Measurements from ENCODE around the gene CDK14. TPM values are rescaled to one million over a fixed set of nuclear protein-coding genes. Genes with fewer than 3 reads are reported as not detected.

The CDK14 gene
- total RNA-seq, 2 experiments from 2014 or later: 0.05 to 0.27 TPM

DNA sequence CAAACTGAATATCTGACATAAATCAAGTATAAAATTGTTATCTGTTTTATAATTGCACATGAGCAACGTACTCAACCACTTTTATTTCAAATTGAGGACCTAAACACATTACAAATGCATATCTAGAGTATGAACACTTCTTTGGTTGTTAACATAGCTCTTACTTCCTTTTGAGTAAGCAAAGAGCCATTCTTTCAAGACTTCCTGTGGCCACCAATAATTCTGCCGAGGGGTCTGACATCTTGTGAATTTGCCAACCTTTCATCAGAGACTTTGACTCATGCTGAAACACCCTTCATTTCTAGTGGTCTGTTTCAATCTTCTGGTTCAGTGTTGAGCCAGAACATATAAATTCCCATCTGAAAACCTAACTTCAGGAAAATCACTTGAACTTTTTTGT, 59.4 kb downstream of the CDK14 start:
- no peak for ATAC-seq
- no peaks in the 10 kb centered on the region for H3K9me3 Mint-ChIP-seq
- H3K4me3 Mint-ChIP-seq: no peak overlapping the region
- ChIA-PET CTCF (no interaction called here), POLR2A (no interaction called here)
- intact Hi-C loops (cut with micrococcal nuclease): no loop called here
- no peak for DNase-seq
- TF ChIP-seq, protein P1, sequence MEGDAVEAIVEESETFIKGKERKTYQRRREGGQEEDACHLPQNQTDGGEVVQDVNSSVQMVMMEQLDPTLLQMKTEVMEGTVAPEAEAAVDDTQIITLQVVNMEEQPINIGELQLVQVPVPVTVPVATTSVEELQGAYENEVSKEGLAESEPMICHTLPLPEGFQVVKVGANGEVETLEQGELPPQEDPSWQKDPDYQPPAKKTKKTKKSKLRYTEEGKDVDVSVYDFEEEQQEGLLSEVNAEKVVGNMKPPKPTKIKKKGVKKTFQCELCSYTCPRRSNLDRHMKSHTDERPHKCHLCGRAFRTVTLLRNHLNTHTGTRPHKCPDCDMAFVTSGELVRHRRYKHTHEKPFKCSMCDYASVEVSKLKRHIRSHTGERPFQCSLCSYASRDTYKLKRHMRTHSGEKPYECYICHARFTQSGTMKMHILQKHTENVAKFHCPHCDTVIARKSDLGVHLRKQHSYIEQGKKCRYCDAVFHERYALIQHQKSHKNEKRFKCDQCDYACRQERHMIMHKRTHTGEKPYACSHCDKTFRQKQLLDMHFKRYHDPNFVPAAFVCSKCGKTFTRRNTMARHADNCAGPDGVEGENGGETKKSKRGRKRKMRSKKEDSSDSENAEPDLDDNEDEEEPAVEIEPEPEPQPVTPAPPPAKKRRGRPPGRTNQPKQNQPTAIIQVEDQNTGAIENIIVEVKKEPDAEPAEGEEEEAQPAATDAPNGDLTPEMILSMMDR (IDR thresholded peaks at IDR 0.05): no peak
- no peak overlapping the region for H3K27ac Mint-ChIP-seq
- H3K36me3 Mint-ChIP-seq (ENCODE audit: low read depth): no peaks in the 10 kb centered on the region
- H3K4me1 Mint-ChIP-seq (ENCODE audit: low read depth): no peaks in the 10 kb centered on the region
- no peaks in the 10 kb centered on the region for H3K27me3 Mint-ChIP-seq

DNA sequence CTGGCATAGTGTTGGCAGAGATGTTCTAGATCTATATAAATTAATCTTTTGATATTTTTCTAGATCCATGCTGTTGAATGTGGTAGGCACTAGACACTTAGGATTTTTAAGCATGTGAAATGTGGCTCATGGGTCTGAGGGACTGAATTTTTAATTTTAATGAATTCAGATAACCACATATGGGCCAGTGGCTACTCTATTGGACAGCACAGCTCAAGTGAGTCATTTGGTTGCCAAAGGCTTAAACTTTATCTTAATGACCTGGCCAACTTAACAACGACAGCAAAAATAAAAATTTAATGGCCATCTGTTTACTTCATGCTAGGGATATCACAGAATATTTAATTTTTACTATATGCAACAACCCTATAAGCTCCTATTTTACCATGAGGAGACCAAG, 61.4 kb downstream of the CDK14 start:
- Mint-ChIP-seq H3K27me3 (no peaks in the 10 kb centered on the region), H3K4me3 (no peak overlapping the region), H3K4me1 (ENCODE audit: low read depth) (no peaks in the 10 kb centered on the region), H3K27ac (no peak overlapping the region), H3K36me3 (ENCODE audit: low read depth) (no peaks in the 10 kb centered on the region), H3K9me3 (no peaks in the 10 kb centered on the region)
- CTCF ChIA-PET: no interaction called here
- TF ChIP-seq, protein P1 (IDR thresholded peaks at IDR 0.05): no peak
- POLR2A ChIA-PET: no interaction called here
- ATAC-seq (no peak), DNase-seq (no peak)
- intact Hi-C loops (cut with micrococcal nuclease): no loop called here

DNA sequence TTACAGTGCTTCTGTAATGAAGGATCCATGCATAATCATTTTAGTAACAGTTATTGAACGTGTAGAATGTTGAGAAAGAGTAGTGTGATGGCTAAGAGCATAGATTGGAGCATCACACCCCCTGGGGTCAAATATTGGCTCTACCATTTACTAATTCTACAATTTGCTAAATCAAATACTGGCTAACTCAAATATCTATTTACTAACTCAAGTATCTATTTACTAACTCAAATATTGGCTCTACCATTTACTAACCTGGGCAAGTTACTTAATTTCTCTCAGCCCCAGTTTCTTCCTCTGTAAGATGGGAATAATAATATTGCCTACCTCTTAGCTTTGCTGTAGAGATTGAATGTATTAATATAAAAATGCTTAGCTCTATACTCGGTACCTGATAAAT, 64.0 kb downstream of the CDK14 start:
- Mint-ChIP-seq H3K9me3 (no peaks in the 10 kb centered on the region), H3K4me1 (ENCODE audit: low read depth) (no peaks in the 10 kb centered on the region), H3K4me3 (no peak overlapping the region), H3K27me3 (no peaks in the 10 kb centered on the region), H3K27ac (no peak overlapping the region), H3K36me3 (ENCODE audit: low read depth) (no peaks in the 10 kb centered on the region)
- DNase-seq: no peak
- TF ChIP-seq, protein P1 (IDR thresholded peaks at IDR 0.05): no peak
- ChIA-PET CTCF (no interaction called here), POLR2A (no interaction called here)
- intact Hi-C loops (cut with micrococcal nuclease): no loop called here
- ATAC-seq: no peak

DNA sequence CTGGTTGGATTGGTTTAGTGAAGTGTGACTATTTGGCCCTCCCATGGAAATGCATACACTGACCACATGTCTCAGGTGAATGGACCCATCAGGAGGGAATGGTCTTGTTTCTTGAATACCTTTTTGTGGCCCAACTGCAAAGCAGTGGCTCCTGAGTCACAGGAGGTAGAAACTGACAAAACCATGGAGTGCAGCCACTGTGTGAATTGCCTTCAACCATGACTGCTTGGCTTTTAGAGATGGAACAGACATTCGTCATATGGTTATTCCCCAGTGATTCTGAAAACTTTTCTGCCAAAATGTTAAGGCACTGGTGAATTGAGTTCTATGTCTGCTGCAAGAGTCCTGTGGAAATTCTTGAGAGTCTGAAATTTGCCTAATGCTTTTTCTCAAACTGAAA, 64.7 kb downstream of the CDK14 start:
- Mint-ChIP-seq H3K9me3 (no peaks in the 10 kb centered on the region), H3K4me1 (ENCODE audit: low read depth) (no peaks in the 10 kb centered on the region), H3K36me3 (ENCODE audit: low read depth) (no peaks in the 10 kb centered on the region), H3K27ac (no peak overlapping the region), H3K27me3 (no peaks in the 10 kb centered on the region), H3K4me3 (no peak overlapping the region)
- ATAC-seq (no peak), DNase-seq (no peak)
- intact Hi-C loops (cut with micrococcal nuclease): no loop called here
- ChIA-PET POLR2A (no interaction called here), CTCF (no interaction called here)
- TF ChIP-seq, protein P1 (IDR thresholded peaks at IDR 0.05): no peak

DNA sequence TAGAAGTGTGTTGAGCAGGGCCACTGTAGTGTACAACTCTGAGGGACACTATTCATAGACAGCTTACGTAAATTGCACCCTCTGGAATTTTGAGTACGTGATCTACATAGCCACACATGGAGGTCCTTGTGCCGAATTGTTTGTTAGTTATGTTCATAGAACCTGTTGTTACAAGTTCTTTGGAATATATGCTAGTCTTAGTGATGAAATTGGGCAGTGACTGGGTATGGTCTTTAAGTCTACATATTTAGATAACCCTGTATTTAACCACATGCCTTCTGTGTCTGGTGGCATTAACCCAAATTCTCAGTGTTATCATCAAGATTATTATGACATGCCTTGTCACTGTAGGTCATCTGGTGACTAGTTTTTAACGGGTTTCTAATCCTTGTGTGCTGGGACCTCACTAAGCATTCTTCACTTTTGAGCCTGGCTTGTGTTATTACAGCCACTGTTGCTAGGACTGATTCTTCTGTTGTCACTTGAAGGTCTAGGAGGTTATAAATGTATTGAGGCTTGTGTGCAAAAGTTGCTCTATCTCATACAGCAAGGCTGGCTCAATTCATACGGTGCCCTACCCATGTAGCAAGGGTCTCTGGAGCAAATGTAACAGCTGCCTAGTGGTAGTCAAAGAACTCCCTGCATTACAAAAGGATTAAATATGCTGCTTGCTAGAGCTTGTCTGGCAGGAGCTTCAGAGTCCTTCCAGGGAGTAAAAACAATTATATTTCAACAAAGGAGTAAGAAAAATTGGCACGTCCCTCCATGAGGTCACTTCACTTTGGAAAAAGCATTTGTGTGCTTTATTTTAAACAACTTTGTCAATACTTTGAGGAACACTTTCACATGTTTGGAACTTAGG, 65.4 kb downstream of the CDK14 start:
- Mint-ChIP-seq H3K9me3 (no peaks in the 10 kb centered on the region), H3K36me3 (ENCODE audit: low read depth) (no peaks in the 10 kb centered on the region), H3K4me3 (no peak overlapping the region), H3K4me1 (ENCODE audit: low read depth) (no peaks in the 10 kb centered on the region), H3K27ac (no peak overlapping the region), H3K27me3 (no peaks in the 10 kb centered on the region)
- TF ChIP-seq, protein P1 (IDR thresholded peaks at IDR 0.05): no peak
- ChIA-PET POLR2A (no interaction called here), CTCF (no interaction called here)
- intact Hi-C loops (cut with micrococcal nuclease): no loop called here
- ATAC-seq: no peak
- DNase-seq: no peak
